ENCODE measurements around the gene SDF2L1.
"Not testable (repeated sequence)": the region's sequence is repeated elsewhere in the genome, so short reads cannot be mapped to it uniquely, and the experiment has no call there.

Gene SDF2L1

DNA sequence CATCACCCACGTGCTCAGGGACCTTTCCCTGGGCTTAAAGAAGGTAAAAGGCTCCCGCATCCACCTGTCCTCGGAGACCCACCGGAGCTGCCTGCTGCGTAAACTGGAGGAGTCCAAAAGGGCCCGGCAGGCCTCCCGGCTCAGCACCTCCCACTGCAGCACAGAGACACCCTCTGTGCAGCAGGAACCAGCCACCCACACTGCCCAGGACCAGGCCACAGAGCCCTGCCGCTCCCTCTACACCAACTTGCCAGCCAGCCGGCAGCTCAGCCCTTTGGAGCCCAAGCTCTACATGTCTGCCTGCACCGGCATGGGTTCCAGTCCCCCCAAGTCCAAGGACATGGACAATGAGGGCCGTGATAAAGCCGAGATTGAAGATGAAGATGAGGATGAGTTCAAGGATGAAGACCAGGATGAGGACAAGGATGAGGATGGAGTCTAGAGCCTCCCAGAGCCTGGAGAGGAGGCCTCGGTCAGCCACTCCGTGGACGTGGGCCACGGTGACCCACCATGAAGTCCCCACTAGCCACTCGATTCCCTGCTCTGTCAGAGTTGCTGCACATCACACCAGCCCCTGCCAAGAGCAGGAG is 5.4 kb upstream of the SDF2L1 start:
- DNase-seq (ENCODE audit: low read depth) = no peak
- TF ChIP-seq, protein P1, sequence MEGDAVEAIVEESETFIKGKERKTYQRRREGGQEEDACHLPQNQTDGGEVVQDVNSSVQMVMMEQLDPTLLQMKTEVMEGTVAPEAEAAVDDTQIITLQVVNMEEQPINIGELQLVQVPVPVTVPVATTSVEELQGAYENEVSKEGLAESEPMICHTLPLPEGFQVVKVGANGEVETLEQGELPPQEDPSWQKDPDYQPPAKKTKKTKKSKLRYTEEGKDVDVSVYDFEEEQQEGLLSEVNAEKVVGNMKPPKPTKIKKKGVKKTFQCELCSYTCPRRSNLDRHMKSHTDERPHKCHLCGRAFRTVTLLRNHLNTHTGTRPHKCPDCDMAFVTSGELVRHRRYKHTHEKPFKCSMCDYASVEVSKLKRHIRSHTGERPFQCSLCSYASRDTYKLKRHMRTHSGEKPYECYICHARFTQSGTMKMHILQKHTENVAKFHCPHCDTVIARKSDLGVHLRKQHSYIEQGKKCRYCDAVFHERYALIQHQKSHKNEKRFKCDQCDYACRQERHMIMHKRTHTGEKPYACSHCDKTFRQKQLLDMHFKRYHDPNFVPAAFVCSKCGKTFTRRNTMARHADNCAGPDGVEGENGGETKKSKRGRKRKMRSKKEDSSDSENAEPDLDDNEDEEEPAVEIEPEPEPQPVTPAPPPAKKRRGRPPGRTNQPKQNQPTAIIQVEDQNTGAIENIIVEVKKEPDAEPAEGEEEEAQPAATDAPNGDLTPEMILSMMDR (IDR thresholded peaks at IDR 0.05; ENCODE audit: low read depth, low read length, missing control alignments) = no peak
- H3K4me3 ChIP-seq (ENCODE audit: low read depth, low read length) = no peak overlapping the region
- in situ Hi-C loops (cut with HindIII; ENCODE audit: low sequenced_read_pairs) = no loop called here

DNA sequence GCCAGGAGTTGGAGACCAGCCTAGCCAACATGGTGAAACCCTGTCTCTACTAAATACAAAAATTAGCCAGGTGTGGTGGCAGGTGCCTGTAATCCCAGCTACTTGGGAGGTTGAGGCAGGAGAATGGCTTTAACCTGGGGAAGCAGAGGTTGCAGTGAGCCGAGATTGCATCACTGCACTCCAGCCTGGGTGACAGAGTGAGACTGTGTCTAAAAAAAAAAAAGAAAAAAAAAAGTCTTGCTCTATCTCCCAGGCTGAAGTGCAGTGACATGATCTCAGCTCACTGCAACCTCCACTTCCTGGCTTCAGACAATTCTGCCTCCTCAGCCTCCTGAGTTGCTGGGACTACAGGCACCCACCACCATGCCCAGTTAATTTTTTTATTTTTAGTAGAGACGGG is 4.7 kb upstream of the SDF2L1 start:
- in situ Hi-C loops (cut with HindIII; ENCODE audit: low sequenced_read_pairs); DNase-seq (ENCODE audit: low read depth); H3K4me3 ChIP-seq (ENCODE audit: low read depth, low read length): not testable (repeated sequence)

DNA sequence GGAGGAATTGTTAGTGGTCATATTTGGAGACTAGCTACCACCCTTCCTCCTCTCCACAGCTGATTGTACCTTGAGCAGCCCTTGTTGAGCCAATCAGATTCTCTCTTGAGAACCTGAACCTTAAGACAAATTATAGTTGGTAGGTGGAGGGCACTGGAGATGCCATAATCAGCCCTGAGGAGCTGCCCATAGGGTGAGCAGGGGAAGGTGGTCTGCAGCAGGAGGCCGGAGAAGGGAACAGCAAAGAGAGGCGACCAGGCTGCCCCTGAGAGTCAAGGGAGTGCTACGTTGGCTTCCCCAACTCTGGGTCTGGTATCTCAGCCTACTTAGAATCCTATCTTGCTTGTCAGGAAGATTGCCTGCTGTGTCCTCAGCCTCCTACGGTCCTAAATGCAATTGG is 2.7 kb upstream of the SDF2L1 start:
- TF ChIP-seq, protein P1 (IDR thresholded peaks at IDR 0.05; ENCODE audit: low read depth, low read length, missing control alignments) = no peak
- H3K4me3 ChIP-seq (ENCODE audit: low read depth, low read length) = no peak overlapping the region
- DNase-seq (ENCODE audit: low read depth) = no peak
- in situ Hi-C loops (cut with HindIII; ENCODE audit: low sequenced_read_pairs) = no loop called here

DNA sequence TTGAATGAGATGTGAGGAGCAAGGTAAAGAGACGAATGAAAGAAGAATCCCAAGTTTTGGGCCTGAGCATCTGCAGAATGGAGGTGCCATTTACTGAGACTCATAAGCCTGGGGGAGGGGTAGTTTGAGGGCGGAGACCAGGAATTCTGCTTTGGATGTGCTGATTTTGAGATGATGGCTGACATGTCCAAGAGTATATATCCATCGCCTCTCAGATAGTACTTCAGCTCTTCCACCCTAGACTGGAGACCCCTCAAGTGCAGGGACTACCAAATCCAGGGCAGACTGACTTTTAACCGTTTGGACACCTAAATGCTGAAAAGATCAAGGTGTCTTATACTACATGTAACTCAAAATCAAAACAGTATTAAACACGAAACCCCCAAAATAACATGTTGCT is 1.3 kb upstream of the SDF2L1 start:
- in situ Hi-C loops (cut with HindIII; ENCODE audit: low sequenced_read_pairs) = no loop called here
- H3K4me3 ChIP-seq (ENCODE audit: low read depth, low read length) = no peak overlapping the region
- TF ChIP-seq, protein P1 (IDR thresholded peaks at IDR 0.05; ENCODE audit: low read depth, low read length, missing control alignments) = no peak
- no peak for DNase-seq (ENCODE audit: low read depth)

DNA sequence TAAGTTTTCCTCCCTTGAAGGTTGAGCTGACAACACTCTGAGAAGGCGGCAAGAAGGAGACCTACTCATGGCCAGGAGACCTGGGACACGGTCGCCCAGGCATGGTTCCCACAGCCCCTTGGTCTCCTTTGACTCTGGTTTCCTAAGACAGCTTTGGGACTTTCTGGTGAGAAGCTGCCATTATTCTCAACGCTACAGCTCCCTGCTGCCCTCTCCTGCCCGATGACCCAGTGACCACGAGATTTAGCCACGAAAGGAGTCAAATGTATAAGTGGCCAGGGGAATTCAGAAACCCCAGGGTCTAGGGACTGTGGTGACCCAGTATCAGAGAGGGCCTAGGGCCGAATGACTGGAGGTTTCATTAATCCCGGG is 699 bp upstream of the SDF2L1 start:
- peak overlapping the region; percentile 78 for H3K4me3 ChIP-seq (ENCODE audit: low read depth, low read length)
- in situ Hi-C loops (cut with HindIII; ENCODE audit: low sequenced_read_pairs) = no loop called here
- TF ChIP-seq, protein P1 (IDR thresholded peaks at IDR 0.05; ENCODE audit: low read depth, low read length, missing control alignments) = peak; percentile 51
- DNase-seq (ENCODE audit: low read depth) = no peak

DNA sequence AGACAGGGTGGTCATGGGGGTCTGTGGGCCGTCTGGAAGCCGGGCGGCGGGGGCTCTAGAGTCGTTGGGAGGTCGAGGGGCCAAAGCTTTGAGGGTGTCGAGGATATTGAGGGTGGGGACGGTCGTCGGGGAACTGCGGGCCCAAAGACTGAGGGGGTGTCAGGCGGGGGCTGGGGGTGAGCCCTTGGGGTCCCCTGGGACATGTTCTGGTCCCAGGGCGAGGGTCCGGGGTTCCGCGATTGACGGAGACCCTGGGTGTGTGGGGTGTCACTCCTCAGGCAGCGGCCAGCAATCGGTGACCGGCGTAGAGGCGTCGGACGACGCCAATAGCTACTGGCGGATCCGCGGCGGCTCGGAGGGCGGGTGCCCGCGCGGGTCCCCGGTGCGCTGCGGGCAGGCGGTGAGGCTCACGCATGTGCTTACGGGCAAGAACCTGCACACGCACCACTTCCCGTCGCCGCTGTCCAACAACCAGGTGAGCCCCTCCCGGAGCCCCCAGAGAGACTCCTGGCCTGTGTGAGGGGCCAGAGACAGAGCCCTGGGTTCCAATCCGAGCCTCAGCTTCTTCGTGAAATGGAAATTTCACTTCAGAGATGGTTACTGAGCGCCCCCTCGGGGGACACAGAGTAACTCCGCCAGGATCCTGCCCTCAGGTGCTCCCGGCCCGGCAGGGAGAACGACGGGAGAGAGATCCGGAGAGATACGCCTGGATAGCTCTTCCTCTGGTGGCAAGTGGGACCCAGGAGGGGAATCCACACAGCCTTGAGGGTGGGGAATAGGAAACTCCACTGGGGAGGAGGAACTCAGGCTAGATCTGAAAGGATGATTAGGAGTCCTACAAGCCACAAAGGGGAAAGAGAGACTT is 714 bp downstream of the SDF2L1 start:
- in situ Hi-C loops (cut with HindIII; ENCODE audit: low sequenced_read_pairs) = no loop called here
- DNase-seq (ENCODE audit: low read depth) = no peak
- TF ChIP-seq, protein P1 (IDR thresholded peaks at IDR 0.05; ENCODE audit: low read depth, low read length, missing control alignments) = peak; percentile 72
- peak overlapping the region; percentile 78 for H3K4me3 ChIP-seq (ENCODE audit: low read depth, low read length)

All from astrocyte of the cerebellum (primary cell).